Osteocyte (in vitro differentiated cells): Measurements from ENCODE around the gene FBH1. TPM values are rescaled to one million over a fixed set of nuclear protein-coding genes. Genes with fewer than 3 reads are reported as not detected.
A peak's percentile ranks its signal among the peaks of the same experiment; 100 is the strongest.

Experiments used
- DNase-seq: peaks from one replicate; pipeline ENCODE4 v3.0.0; 2021; ENCODE audit warnings: mixed read lengths; ENCODE audit not compliant: unreplicated experiment; ENCODE audit errors: extremely low spot score
- H3K27ac Mint-ChIP-seq: one replicate; pipeline ENCODE4 v1.8.0; 2021; ENCODE audit warnings: mild to moderate bottlenecking, mixed read lengths; ENCODE audit not compliant: unreplicated experiment
- H3K27me3 Mint-ChIP-seq: one replicate; pipeline ENCODE4 v1.8.0; 2021; ENCODE audit warnings: mixed read lengths; ENCODE audit not compliant: unreplicated experiment
- H3K36me3 Mint-ChIP-seq: one replicate; pipeline ENCODE4 v1.8.0; 2021; ENCODE audit warnings: mixed read lengths; ENCODE audit not compliant: unreplicated experiment
- H3K4me1 Mint-ChIP-seq: one replicate; pipeline ENCODE4 v1.8.0; 2021; ENCODE audit warnings: mixed read lengths; ENCODE audit not compliant: unreplicated experiment
- H3K4me3 Mint-ChIP-seq: one replicate; pipeline ENCODE4 v1.8.0; 2021; ENCODE audit warnings: mild to moderate bottlenecking, moderate library complexity, mixed read lengths; ENCODE audit not compliant: unreplicated experiment
- H3K9me3 Mint-ChIP-seq: one replicate; pipeline ENCODE4 v1.8.0; 2021; ENCODE audit warnings: mixed read lengths; ENCODE audit not compliant: unreplicated experiment
- total RNA-seq: library from RNA; stranded (reverse); gene quantifications from 2 replicates; pipeline ENCODE4 v1.2.1, GENCODE V29; 2021
- TF ChIP-seq, protein P1 (sequence below): fragments of 200-600 bp; sonication (generic); IDR thresholded peaks from 2 replicates; pipeline ENCODE4 v1.5.0; 2021; ENCODE audit warnings: antibody characterized with exemption, mild to moderate bottlenecking, moderate library complexity

FBH1 gene
- total RNA-seq, 1 donor from 2014 or later = 86.1 TPM

DNA sequence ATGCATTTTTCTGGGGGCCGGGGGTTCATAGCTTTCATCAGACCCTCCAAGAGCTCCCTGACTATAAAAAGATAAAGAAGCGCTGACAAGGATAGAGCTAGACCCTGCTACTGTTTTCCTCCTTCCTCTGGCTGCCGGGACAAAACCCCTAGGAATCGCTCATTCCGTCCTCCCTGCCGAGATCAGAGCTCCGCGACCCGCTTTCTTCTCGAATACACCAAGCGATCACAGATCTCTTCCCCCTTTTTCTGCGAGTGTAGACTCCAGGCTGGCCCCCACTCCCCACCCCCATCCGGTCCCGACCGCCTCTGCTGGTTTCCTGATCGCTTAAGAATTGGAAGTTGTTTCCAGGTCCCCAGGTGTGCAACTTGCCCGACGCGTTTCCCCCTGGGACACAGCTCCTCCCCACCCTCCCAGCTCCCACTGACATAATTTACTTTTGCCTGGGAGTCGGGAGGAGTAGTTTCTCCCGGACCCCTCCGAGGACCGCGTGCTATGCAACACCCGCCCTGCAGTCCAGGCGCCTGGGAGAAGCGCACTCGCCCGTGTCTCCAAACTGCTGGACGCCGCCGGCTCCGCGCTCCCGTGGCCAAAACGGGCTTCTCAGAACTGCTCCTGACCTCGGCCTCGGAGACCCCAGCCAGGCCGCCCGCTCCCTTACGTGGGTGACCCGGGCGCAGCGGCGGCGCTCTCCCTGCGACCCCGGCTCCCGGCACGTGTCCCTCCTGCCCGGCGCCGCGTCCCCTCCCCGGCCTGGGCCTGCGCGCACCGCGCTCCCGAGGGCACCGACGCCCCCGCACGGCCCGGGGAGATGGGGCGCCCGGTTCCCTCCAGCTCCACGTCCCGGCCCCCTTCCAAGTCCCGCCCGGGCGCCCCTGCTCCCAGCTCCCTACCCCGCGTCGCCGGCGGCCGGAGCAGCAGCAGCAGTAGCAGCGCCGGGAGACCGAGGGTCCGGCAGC is 86.7 kb downstream of the FBH1 start:
- H3K36me3 Mint-ChIP-seq = no peaks in the 10 kb centered on the region
- peaks cover 35% of the 10 kb centered on the region for H3K27me3 Mint-ChIP-seq
- peaks cover 9% of the 10 kb centered on the region for H3K4me1 Mint-ChIP-seq
- H3K4me3 Mint-ChIP-seq = peak overlapping the region; percentile 70
- H3K9me3 Mint-ChIP-seq = no peaks in the 10 kb centered on the region
- TF ChIP-seq, protein P1, sequence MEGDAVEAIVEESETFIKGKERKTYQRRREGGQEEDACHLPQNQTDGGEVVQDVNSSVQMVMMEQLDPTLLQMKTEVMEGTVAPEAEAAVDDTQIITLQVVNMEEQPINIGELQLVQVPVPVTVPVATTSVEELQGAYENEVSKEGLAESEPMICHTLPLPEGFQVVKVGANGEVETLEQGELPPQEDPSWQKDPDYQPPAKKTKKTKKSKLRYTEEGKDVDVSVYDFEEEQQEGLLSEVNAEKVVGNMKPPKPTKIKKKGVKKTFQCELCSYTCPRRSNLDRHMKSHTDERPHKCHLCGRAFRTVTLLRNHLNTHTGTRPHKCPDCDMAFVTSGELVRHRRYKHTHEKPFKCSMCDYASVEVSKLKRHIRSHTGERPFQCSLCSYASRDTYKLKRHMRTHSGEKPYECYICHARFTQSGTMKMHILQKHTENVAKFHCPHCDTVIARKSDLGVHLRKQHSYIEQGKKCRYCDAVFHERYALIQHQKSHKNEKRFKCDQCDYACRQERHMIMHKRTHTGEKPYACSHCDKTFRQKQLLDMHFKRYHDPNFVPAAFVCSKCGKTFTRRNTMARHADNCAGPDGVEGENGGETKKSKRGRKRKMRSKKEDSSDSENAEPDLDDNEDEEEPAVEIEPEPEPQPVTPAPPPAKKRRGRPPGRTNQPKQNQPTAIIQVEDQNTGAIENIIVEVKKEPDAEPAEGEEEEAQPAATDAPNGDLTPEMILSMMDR = no peak
- peak; percentile 86 for DNase-seq
- H3K27ac Mint-ChIP-seq = no peak overlapping the region

DNA sequence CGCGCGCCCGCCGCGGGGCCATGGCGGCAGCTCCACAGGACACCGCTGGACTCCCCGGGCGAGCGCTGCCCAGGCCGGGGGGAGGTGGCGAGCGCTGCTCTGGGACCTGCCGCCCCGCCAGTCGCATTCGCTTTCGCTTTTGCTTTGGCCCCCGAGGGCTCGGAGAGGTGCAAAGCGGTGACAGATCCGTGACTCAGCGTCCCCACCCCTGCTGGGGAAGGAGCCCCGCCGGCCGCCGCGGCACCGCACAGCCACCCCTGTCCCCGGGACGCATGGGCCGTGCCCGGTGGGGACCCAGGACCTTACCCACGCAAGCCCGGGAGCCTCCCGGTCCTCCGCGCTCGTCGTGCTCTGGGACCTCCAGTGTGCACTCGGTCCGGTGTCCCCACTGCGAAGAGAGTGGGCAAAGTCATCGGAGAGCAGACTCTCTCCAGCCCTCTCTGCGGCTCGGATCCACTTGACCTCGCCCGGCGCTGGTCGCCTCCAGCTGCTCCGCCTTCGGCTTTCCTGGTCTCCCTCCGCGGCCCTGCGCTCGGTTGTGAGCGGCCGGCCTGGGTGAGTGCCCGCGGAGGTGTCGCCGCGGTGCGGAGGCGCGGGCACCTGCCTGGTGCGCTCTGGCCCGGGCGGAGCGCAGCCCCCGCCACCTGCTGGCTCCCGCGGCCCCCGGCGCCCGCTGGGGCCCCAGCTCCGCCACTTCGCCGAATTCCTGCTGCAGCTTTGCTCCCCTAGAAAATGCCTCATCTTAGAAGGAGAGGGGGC is 87.6 kb downstream of the FBH1 start, which contains the start of gene IL15RA:
Gene IL15RA (minus strand): TSS at position 73 of the 759 bp plus-strand sequence. CDS start 51 bp downstream, at position 22.
- H3K4me3 Mint-ChIP-seq = peak within 1 kb of the TSS; percentile 77
- no peaks in the 10 kb centered on the region for H3K9me3 Mint-ChIP-seq
- DNase-seq = peak; percentile 90
- no peaks in the 10 kb centered on the region for H3K36me3 Mint-ChIP-seq
- TF ChIP-seq, protein P1 = no peak
- H3K4me1 Mint-ChIP-seq = peaks cover 9% of the 10 kb centered on the region
- peaks cover 35% of the 10 kb centered on the region for H3K27me3 Mint-ChIP-seq
- H3K27ac Mint-ChIP-seq = no peak within 1 kb of the TSS

DNA sequence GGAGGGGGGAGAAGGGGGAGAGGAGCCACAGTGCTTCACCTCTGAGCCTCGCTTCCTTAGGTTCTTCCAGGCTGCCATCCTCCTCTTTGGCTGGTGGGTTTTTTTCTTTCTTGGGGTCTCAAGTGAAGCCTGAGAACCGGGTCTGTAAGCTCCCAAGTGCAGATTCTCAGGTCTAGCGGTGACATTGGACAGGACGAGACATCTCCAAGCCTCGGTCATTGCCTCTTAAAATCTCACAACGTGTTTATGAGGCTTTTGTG is 88.1 kb downstream of the FBH1 start:
- Mint-ChIP-seq H3K36me3 (no peaks in the 10 kb centered on the region), H3K27ac (no peak overlapping the region), H3K4me1 (peaks cover 9% of the 10 kb centered on the region), H3K4me3 (peak overlapping the region; percentile 77), H3K9me3 (no peaks in the 10 kb centered on the region), H3K27me3 (peaks cover 35% of the 10 kb centered on the region)
- TF ChIP-seq, protein P1 = no peak
- DNase-seq = no peak

DNA sequence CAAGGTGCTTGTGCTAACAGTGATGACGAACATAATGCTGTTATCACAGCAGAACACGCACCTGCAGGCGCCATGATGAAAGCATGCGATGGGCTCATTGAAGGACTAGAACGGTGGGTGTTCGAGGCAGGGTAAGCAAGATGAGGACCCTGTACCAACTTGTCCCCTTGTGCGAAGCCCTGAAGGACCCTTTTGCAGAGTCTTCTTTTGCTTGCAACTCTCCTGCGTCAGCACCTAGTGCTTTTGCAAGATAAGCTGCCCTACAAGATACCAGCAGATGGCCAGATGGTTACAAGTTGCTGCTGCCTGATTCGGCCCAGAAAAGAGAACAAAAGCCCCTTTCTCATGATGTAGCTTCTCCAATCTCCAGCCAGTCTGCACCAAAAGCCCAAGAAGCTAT is 91.5 kb downstream of the FBH1 start:
- Mint-ChIP-seq H3K4me1 (peaks cover 5% of the 10 kb centered on the region), H3K36me3 (no peaks in the 10 kb centered on the region), H3K27ac (no peak overlapping the region), H3K27me3 (peaks cover 58% of the 10 kb centered on the region), H3K9me3 (no peaks in the 10 kb centered on the region), H3K4me3 (no peak overlapping the region)
- TF ChIP-seq, protein P1 = no peak
- peak; percentile 77 for DNase-seq

DNA sequence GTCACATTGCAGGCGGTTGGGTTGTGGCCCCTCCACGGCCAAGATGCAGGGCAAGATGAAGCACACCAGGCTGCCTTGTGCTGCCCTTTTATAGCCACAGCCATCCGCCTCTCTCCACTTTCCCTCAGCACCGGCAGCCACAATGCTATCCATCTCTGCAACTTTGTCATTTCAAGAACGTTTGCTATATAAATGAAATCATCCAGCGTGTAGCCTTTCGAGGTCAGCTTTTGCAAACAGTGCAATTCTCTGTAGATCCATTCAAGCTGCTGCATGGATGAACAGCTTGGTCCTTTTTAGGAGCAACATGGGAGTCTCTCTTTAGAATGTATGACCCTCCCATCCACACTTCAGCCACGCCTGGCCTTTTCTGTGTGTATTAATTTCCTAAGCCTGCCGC is 93.7 kb downstream of the FBH1 start:
- H3K9me3 Mint-ChIP-seq = no peaks in the 10 kb centered on the region
- no peak overlapping the region for H3K4me3 Mint-ChIP-seq
- DNase-seq = peak; percentile 65

More for the DNA sequence above, 93.7 kb downstream of the FBH1 start:
- H3K4me1 Mint-ChIP-seq = no peaks in the 10 kb centered on the region
- peaks cover 71% of the 10 kb centered on the region for H3K27me3 Mint-ChIP-seq
- TF ChIP-seq, protein P1 = no peak
- no peaks in the 10 kb centered on the region for H3K36me3 Mint-ChIP-seq
- H3K27ac Mint-ChIP-seq = no peak overlapping the region
